Stimulated activated CD4-positive, alpha-beta T cell treated with anti-CD3 and anti-CD28 coated beads, Interleukin-12 subunit alpha, Interleukin-12 subunit beta, amount 100 ng/mL, for 4 hours (primary cell): Measurements from ENCODE around the gene RBM47.

ENCODE experiments used
- DNase-seq: peaks from one replicate; pipeline ENCODE4 v3.0.0-alpha.2; 2020

The RBM47 gene

DNA sequence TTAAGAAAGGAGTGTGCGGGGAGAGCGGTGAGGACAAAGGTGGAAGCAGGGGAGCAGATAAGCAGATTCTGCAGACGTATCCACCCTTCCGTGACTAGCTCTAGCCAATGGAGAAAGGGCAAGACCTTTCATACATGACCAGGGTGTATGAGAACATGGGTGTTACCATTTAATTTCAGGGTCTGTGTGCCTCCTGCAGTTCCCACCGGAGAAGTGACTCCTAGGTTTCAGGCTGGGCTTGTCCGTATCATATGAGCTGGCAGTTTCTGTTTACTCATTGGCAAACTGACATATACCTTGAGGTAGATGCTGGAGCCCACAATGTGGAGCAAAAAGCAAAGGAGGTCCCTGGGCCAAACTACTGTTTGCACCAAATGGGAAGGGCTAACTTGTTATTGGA, 6.8 kb downstream of the RBM47 start:
- DNase-seq, result no peak

DNA sequence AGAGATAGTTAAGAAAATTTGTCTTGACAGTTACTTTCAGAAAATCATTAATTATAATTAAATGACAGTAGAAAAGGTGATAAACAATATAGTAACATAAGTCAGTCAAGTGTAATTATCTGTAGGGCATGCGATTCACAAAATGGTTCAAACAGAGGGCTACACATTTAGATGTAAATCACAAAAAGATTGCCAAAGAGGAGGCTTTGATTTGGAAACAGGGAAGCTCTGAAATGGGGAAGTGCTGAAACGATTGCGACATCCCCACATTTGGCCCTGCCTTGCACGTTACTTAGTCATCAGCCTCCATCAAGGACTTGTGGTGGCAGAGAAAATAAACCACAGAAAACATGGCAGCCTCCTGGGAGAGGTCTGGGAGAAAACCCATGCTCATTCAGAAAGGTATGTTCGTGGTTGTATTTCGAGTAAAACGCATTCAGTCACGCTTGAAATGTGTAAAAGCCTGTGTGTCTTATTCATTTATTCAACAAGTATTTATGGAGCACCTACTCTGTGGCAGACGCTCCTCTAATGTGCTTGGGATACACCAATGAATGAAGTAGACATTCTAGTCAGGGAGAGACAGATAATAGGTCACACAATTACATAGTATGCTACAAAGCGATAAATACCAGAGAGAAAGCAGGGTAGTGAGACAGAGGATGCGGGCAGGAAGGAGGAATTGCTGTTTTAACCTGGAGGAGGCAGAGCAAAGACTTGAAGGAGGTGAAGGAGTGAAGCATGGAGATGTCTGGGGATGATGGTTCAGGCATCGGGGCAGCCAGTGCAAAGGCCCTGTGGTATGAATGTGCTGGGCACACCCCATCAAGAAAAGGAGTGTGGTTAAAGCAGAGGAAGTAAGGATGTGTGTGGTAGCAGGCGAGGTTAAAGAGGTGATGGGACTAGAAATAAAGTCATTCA, 7.8 kb downstream of the RBM47 start:
- no peak for DNase-seq

DNA sequence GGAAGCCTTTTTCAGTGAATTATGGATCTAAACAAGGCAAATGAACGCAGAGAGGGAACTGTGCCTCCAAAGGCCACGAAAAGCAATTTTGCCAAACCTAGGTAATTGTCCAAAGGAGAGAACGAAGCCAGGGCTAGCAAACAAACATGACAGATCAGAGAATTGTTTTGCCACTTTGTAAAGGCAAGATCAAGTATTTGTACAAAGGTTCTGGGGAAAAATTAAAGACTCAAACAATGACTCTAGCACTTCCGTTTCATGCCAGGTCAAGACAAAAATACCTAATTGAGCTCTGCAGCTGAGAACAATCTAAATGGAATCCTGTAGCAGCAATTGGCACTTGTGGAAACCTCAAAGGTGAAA, 8.5 kb downstream of the RBM47 start:
- DNase-seq, result no peak

DNA sequence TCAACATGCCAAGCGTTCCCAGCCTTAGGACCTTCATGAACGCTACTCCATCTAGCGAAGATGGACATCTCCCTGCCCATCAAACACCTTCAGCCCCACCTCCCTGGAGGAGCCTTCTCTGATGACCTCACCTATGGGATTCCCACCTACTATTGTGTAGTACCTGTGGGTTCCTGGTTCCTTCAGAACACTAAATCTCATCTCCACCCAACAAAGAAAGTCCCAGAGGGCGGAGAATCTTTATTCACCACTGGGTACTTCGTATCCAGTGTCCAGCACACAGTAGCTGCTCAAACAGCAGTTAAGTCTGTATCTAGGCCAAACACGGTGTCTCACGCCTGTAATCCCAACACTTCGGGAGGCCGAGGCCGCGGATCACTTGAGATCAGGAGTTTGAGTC, 10.1 kb downstream of the RBM47 start:
- DNase-seq, result no peak

DNA sequence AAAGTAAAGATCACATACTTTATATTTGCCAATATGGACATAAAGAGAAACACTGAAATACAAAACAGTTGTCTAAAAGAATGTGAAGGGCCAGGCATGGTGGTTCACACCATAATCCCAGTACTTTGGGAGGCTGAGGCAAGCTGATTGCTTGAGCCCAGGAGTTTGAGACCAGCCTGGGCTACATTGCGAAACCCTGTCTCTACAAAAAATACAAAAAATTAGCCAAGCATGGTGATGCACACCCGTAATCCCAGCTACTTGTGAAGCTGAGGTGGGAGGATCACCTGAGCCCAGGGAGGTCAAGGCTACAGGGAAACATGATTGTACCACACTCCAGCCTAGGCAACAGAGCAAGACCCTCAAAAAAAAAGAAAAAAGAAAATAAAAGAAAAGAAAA, 11.8 kb downstream of the RBM47 start:
- DNase-seq, result no peak

DNA sequence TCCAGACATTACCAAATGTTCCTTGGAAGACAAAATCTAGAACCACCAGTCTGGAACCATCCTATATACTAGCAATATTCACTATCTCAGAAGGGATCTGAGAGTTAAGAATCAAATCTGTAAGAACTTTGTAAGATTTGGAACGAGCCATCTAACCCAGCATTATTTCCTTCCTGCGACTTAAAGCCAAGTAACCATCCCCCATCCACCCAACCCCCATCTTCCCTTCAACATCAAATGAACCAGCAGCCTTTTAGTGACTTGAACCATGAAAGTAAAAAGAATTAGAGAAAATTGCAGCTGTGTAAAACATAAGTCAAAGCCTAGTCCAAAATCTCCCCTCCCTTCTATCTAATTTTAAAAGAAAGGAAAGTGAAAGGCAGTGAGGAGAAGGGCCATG, 15.6 kb downstream of the RBM47 start:
- no peak for DNase-seq

DNA sequence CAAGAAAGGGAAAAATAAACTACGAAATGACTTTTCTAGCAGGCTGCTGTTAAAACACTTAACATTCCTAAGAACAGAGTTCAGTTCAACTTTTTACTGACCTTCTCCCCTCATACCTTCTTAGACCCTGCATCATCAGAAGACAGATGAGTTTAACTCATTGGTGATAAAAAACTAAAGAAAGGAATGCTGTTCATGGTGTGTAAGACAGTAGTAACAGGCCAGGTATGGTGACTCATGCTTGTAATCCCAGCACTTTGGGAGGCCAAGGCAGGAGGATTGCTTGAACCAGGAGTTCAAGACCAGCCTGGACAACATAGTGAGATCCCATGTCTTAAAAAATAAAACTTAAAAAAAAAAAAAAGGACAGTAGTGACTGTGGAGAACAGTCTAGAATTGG, 16.2 kb downstream of the RBM47 start:
- DNase-seq, result no peak

DNA sequence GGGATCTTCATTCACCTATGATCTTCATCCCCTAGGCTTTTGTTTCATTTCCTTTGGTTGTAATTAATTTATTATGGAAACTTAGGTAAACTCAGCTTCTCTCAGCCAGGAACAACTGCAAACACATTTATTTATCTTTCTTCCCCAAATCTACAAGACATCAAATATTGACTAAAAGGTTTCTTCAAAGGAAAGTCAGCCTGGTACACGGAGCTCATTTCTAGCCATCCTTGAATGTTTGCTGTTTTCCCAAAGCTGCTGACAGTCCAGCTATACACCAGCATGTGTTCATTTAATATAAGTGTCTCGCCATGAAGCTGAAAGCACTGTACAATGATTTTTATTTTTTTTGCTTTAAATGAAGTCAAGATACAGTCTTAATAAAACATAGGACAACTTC, 16.8 kb downstream of the RBM47 start:
- no peak for DNase-seq

DNA sequence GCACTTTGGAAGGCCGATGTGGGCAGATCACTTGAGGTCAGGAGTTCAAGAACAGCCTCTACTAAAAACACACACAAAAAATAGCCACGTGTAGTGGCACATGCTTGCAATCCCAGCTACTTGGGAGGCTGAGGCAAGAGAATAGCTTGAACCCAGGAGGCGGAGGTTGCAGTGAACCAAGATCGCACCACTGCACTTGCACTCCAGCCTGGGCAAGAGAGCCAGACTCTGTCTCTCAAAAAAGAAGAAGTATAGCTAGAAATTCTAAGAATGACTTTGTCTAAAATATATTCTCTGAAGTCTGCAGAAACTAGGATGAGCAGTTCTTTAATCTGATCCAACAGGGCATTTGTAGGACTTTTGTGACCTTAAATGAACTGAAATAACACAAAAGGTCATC, 17.4 kb downstream of the RBM47 start:
- DNase-seq, result no peak

DNA sequence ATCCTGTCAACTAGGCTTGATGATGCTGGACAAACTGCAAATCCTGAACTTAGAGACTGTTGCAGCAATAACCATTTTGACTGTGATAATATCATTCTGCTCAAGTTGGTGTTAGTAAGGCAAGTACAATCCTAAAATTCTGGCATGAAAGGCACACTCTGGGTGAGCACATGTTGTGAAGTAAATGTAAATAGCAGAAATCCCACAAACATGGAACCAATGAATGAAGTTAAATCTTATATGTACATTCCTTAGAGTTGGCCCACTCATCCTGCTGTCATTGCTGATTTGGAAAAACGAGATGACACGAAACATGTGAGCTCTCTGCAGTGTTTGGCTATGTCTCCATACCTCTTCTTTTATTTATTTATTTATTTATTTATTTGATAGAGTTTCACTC, 21.0 kb downstream of the RBM47 start:
- no peak for DNase-seq

DNA sequence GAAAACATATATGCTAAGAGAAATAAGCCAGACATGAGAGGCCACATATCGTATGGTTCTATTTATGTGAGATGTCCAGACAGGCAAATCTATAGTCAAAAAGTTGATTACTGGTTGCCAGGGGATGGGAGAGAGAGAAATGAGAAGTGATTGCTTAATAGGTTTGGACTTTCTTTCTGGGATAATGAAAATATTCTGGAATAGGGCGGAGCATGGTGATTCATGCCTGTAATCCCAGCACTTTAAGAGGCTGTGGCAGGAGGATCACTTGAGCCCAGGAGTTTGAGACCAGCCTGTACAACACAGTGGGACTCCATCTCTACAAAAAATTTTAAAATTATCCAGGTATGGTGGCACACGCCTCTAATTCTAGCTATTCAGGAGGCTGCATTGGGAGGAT, 22.4 kb downstream of the RBM47 start:
- no peak for DNase-seq

DNA sequence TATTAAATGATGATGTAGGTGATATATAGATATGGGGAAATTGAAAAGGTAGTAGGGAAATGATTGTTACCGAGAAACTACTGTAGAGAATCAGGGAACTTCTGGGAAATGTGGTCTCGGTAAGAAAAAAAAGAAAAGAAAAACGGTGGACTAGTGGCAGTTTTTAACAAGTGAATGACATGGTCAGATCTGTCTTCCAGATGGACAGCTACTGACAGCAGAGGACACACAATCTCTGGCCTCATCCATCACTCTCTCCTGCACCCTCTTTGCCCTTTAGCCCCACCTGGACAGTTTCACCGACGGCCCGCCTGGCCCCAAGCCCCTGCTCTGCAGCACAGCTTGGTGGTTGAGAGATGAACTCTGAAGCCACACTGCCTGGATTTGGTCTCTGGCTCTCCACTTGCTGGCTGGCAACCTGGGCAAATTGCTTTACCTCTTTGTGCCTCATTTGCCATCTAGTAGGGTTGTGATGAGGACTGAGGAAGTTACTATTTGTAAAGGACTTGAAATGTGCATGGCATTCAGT, 23.4 kb downstream of the RBM47 start:
- DNase-seq, result no peak

DNA sequence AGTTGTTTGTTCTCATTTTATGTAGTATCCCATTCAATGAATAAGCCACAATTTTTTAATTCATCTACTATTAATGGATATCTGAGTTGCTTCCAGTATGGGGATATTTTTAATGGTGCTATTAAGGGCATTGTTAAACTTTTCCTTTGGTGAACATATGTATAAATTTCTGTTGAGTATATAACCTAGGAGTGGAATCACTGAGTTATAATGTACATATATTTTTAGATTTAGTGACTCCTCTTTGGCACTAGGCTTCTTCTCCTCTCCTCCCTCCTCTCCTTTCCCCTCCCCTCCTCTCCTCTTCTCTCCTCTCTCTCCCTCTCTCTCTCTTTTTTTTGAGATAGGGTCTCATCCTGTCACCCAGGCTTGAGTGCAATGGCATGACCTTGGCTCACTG, 26.4 kb downstream of the RBM47 start:
- DNase-seq, result no peak

DNA sequence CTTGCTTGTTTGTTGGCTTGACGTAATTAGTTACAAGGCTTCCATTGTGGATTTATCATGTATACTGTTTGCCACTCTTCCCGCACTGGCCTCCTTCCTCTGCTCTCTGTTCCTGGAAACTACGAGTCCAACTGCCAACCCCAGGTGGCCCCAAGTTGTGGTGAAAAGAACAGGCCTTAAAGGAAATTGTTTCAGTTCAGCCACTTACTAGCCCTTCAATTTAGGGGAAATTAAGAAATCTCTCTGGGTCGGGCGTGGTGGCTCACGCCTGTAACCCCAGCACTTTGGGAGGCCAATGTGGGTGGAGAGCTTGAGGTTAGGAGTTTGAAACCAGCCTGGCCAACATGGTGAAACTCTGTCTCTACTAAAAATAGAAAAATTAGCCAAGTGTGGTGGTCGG, 28.0 kb downstream of the RBM47 start:
- no peak for DNase-seq

DNA sequence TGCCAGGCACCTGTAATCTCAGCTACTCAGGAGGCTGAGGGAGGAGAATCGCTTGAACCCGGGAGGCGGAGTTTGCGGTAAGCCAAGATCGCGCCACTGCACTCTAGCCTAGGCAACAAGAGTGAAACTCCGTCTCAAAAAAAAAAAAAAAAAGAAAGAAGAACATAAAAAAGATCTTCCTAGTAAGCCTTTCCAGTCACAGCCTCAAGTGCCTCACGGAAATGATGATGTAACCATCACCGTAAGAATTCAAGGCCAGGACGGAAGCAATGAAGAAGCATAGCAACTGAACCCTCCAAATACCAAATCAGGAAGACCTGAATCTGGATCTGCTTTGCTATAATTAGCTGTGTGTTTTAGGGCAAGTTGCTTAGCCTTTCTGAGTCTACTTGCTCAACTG, 28.8 kb downstream of the RBM47 start:
- no peak for DNase-seq

DNA sequence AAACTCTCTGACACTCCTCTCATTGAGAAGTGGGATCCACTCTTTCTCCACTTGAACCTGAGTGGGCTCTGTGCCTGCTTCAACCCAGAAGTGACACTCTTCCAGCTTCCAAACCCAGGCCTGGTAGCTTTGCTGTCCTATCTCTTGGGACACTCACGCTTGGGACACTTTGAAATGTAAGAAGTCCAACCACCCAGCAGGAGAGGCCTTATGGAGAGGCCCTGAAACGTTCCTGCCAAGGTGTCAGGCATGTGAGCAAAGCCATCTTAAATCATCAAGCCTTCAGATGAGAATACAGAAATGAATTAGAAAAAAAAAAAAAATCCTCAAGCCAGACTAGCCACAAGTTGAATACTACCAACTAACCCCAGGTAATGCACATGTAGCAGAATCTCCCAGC, 30.2 kb downstream of the RBM47 start:
- DNase-seq, result no peak

DNA sequence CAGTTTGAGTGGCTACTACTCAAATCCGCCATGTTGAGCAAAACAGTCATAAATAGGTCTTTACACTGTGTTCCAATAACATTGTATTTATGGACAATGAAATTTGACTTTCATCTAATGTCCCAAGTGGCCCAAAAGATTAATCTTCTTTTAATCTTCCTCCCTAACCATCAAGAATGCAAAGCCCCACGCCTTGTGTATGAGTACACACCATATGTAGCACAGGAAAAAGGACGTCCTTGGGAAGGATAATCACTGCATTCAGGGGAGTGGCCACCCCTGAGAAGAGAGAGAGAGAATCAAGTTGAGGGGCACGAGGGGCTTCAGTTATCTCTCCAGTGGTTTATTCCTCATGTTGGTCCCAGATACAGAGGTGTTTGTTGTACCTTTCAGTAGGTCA, 33.1 kb downstream of the RBM47 start:
- DNase-seq, result no peak

DNA sequence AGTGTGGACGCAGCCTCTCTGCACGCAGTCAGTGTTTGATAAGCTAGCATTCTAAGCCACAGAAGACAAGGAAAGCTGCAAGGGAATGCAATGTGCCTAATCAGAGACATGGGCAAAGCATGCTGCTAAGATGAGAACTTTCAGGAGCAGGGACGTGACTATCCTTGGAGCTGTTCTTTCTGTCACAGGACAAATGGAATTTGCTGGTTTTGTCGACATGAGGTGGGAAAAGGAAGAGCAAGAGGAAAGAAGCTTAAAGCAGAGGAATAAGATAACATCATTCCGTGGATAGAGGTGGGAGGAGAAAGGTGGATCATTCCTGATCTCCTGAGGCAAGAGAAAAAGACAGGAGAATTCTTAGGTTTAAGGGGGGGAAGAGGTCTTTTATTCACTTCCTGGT, 33.7 kb downstream of the RBM47 start:
- DNase-seq, result no peak

DNA sequence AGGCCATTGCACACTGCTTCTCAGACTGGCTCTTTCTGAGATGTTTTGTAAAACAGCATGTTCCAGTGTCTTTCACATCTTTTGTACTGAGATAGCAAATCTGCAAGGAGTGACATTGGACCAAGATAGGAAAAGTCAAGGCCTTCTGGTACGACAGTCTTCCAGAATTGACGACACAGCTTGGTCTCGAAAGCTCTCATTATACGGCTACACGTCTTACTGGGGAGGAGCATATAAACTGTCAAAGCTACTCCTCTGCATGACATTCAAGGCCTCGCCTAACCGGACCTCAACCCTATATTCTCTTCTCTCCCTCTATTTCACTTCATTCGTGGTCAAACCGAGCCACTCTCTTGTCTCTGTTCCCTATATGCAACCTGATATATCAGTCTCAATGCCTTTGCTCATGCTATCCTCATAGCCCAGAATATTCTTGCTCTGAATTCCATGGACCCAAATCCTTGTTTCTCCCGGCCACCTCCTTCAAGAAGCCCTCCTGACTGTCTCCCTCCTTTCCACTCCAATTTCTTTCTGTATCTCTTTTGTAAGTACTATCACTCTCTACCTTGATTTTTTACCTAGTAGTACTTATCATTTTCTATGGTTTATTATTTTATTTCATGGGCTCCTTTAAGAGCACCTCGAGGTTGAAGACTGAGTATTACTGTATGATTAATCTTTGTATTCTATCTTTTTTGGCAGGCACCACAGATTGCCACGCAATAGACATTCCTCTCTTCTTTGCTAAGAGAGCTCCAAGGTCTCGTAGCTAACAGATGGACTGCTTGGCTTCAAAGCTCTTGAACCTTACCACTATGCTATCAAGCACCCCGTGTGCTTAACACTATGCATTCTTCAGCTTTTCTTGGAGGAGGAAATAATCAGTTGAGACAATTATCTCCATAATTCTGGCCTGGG, 35.1 kb downstream of the RBM47 start:
- no peak for DNase-seq

DNA sequence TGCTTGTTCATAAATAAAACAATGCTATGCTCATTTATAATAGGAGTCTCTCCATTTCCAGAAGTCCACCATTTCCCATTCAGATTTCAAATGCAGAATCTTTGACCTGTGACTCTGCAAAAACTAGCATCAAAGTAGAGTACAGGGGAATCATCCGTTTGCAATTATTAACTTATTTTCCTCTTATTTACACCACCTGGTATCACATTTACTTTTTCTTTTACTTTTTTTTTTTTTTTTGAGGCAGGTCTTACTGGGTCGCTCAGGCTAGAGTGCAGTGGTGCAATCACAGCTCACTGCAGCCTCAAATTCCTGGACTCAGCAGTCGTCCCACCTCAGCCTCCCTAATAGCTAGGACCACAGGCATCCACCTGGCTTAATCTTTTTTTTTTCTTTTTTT, 37.6 kb downstream of the RBM47 start:
- DNase-seq, result no peak

DNA sequence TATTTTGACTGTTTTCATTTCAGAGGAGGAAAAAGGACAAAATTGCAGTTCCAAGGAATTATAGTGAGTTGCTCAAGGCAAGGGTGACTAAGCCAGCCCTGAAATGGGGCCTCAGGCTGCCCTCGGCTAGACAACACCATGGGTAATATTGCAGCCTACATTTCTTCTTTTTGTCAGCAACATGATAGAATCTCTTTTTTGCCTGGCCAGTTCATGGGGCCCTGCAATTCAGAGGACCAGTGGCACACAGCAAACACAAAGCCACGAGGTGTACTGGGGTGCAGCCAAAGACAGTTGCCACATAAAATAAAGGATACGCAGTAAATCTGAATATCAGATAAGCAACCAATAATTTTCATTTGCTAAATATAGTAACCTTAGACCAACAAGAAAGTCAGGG, 41.8 kb downstream of the RBM47 start:
- no peak for DNase-seq

DNA sequence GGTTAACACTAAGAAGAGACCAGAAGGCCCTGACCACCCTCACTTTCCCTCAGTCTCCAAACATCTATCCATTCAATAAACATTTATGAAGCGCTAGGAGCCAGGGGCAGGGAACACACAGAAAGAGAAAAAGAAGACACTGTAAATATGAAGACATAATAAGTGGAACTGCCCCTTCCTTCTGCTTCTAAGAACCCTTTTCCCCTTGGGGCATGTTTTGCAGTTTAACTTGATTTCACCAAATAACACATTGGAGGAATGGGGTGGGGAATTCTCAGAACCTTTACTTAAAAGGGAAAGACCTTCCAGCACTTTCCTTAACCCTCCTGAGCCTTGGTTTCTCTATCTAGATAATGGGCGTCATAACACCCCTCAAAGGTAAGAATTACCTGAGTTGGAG, 42.3 kb downstream of the RBM47 start:
- no peak for DNase-seq

DNA sequence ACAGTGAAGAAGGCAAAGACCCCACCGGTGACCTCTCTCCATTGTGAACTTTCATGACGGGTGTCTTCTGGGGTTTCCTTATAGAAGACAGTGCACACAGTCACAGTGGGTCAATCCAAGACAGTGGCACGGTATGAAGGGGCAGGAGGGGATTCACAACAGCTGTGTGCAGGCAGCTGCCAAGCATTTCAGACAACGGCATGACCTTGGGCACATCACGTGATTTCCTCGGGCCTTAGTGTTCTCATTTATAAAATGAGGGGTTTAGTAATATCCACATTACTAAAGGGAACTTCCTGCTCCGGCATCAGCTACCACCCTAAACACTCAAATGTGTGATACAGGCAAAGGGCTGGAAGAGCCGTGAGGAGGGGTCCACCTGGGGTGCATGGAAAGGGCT, 42.9 kb downstream of the RBM47 start:
- DNase-seq, result no peak

DNA sequence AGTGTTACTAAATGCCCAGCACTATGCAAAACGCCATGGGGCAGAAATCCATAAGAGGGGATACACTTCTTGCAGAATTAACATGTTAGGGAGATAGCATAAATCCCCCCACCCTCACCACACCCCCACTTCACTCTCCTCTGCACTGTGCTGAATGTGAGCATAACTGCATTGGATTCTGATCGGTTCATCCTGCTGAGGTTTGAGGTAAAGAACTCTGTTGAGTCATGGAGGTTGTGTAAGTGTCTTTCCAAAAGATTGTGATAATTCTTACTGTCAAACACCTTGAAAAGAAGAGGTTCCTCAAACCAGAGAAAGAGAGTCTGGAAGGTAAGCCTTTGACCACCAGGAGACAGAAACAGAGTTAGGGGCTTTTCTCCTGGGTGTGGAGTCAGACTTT, 43.6 kb downstream of the RBM47 start:
- no peak for DNase-seq
